Stimulated activated CD4-positive, alpha-beta T cell treated with anti-CD3 and anti-CD28 coated beads, Interleukin-15, amount 100 ng/mL, for 1 hour (primary cell): ENCODE measurements around the gene ZNF217.
"Not testable (repeated sequence)": the region's sequence is repeated elsewhere in the genome, so short reads cannot be mapped to it uniquely, and the experiment has no call there.

Experiments
- DNase-seq, 2 donors: peaks; one replicate each; pipeline ENCODE4 v3.0.0-alpha.2; 2020; ENCODE audit warnings: low read depth in 1 of 2, low spot score in 1 of 2

ZNF217 gene

GRCh38 chr20:53622247-53623133 lies 28.9 kb upstream of the ZNF217 start:
- DNase-seq = no peak

DNA sequence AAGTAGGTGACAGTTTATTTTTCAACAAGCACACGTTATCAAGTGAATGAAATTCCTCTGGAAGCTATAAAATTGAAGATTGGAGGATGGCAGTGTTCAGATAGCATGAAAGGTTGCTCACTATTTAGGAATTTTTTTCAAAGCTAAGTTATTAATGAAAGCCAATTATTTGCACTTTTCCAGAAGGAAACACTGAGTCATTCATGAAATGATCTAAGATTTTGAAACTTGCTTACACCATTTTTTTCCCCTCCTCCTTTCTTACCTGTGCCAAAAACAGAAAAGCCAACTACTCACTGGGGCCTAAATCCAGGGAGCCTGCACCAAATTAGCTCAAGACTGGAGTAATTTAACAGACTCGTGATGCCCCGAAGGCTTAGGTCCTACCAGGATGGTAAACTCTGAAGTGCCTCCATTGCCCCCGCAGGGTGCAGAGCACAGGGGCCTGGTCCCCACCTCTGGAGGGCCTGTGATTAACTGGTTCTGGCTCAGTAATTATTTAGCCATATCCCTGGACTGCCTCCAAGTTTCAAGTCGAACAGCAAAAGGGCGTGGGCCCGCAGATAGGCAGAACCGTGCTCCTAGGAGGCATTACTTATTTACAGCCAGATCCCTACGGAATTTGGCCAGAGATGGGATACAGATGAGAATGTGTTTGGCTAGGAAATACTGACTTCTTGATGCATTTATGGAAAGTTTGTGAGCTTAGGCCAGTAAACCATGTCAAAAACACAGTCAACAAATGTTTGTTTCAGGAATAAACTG lies 28.0 kb upstream of the ZNF217 start:
- DNase-seq = no peak

DNA sequence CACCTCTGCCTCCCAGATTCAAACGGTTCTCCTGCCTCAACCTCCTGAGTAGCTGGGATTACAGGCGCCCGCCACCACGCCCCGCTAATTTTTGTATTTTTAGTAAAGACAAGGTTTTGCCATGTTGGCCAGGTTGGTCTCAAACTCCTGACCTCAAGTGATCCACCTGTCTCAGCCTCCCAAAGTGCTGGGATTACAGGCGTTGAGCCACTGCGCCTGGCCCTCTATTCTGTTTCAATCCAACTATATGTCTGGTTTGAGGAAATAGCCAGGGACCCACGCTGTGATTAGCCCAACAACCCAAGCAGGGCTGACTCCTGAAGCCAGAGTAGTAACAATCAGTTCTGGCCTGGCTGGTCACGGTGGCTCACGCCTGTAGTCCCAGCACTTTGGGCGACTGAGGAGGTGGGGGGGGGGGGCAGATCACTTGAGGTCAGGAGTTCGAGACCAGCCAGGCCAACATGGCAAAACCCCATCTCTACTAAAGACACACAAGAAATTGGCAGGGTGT lies 24.9 kb upstream of the ZNF217 start:
- DNase-seq = not testable (repeated sequence)

DNA sequence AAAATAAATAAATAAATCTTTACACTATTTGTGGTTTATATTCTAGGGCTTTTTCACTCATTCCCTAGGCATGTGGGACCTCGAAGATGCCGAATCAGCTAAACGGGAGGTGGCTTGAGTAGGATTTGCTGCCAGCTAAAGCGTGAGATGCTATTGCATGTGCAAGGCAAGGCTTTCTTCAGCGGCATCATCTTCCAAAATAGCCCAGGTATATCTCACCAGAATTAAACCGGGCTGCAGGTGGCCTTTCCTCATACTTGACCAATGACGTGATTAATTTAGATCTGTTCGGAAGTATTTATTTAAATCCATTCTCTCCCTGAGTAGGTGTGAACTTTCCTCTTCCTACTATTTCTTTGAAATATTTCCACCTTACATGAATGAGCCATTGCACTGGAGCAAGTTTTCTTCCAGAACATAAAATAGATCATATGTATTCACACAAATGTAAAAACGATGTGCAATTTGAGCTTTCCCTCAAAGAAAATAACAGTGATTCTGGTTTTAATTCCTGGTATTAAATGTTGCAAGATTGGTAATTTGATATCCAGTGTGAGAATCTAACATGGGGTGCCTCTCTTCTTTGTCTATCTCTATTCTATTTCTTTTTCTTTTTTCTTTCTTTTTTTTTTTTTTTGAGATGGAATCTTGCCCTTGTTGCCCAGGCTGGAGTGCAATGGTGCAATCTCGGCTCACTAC lies 24.3 kb upstream of the ZNF217 start:
- no peak for DNase-seq

DNA sequence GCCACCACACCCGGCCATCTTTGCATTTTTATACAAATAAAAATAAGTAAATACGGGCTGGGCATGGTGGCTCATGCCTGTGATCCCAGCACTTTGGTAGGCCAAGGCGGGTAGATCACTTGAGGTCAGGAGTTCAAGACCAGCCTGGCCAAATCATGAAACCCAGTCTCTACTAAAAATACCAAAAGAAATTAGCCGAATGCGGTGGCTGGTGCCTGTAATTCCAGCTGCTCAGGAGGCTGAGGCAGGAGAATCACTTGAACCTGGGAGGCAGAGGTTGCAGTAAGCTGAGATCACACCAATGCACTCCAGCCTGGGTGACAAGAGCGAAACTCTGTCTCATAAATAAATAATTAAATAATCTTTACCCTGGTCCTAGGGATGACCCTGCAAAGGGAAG lies 22.9 kb upstream of the ZNF217 start:
- not testable (repeated sequence) for DNase-seq

DNA sequence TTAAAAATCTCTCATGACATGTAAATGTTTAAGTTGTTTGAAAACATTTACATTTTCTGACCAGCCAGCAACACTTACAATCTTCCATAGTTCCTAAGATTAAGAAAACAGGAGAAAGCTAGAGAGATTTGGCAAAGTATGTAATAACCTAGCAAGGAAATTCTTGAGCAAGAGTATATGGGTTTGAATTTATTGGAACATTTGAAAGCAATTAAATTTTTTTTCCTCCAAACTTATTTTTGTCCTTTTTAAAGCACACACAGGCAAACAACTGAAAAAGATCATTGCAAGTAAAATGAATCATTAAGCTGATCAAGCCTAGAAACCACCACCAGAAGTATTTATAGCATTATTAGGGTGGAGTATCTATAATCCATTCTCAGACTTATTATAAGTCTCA lies 20.1 kb upstream of the ZNF217 start:
- DNase-seq = no peak

GRCh38 chr20:53612289-53612688 lies 18.6 kb upstream of the ZNF217 start:
- not testable (repeated sequence) for DNase-seq

- no peak for DNase-seq
These were observed 17.8 kb upstream of the ZNF217 start for GRCh38 chr20:53611449-53611894.

- peak; percentile 48 to 54 for DNase-seq
These were observed 16.1 kb upstream of the ZNF217 start for GRCh38 chr20:53609491-53610445.

GRCh38 chr20:53608456-53609452 lies 15.1 kb upstream of the ZNF217 start:
- DNase-seq = no peak

DNA sequence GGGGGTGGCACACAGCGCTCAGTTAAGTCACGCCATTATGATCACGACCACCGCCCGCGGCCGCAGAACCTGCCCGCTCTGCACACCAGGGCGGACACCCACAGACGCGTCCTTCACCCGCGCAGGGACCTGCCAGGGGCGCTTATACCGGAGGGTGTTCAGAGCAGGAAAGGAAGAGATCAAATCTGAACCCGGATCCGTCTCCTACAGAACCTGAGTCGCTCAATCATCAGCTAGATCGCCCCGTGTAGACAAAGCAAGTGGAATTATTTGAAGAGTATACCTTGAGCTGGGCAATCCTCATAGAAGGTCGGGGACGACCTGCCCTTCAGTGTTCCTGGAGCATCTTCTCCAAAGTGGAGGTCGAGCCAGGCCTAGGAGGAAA lies 14.4 kb upstream of the ZNF217 start:
- no peak for DNase-seq

DNA sequence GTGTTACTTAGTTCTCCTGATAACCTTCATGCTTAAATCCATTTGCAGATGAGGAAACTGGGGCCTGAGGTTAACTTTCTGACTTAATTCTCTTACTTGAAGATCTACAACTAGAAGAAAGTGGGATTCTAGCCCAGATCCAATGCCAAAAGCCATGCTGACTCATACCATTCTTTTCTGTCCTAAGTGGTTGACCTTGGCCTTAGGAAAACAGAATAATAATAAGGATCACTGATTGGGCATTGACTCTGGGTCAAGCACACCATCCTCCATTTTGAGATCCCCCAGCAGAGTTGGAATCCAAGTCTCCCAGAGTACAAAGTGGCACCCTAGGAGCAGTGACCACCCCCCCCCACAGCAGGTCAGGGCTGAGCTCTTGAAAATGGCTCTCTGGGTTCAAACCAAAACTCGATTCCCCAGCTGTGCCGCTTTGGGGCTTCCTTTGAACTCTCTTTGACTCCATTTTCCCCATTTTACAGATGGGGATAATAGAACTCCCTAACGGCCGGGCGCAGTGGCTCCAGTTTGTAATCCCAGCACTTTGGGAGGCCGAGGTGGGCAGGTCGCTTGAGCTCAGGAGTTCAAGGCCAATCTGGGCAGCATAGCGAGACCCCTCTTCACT lies 12.8 kb upstream of the ZNF217 start:
- DNase-seq = no peak

GRCh38 chr20:53605401-53605800 lies 11.8 kb upstream of the ZNF217 start:
- DNase-seq = not testable (repeated sequence)

- DNase-seq = not testable (repeated sequence)
These were observed 11.2 kb upstream of the ZNF217 start for GRCh38 chr20:53604846-53605245.

DNA sequence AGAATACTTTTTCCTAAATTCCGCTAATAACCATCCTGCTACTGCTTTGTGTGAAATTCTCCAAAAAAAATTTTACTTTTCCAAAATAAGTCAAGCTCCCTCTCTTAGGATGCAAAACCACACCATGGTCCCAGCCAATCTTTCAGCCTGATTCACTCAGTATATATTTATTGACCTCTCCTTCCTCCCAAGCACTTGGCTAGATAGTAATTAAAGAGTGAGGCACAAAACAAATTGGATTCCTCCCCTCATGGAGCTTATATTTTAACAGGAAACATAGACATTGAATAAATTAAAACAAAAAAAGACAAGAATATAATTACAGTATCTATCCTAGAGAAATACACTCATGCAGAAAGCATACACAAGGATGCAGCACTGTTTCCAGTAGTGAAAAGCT lies 9.0 kb upstream of the ZNF217 start:
- DNase-seq = no peak

DNA sequence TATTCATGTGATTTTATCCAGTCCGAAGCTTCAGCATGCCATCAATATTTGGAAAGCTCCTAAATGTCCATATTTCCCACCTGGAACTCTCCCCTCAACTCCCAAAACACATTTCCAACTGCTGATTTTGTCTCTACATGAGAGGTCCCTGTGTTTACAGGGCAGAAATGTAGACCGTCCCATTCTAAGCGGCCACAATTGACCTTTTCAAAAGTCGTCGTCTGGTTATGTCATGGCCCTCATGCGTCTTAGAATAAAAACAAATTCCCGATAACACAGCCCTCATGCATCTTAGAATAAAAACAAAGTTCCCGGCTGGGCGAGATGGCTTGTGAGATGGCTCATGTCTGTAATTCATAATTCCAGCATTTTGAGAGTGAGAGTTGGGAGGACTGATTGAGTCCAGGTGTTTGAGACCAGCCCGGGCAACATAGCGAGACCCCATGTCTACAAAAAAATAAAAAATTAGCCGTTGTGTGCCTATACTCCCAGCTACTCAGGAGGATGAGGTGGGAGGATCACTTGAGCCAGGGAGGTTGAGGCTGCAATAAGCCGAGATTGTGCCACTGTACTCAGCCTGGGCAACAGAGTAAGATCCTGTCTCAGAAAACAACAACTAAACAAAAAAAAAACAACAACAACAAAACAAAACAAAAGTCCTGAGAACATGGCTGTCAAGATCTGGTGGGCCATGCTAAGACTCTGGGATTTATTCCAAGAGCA lies 6.4 kb upstream of the ZNF217 start:
- no peak for DNase-seq

DNA sequence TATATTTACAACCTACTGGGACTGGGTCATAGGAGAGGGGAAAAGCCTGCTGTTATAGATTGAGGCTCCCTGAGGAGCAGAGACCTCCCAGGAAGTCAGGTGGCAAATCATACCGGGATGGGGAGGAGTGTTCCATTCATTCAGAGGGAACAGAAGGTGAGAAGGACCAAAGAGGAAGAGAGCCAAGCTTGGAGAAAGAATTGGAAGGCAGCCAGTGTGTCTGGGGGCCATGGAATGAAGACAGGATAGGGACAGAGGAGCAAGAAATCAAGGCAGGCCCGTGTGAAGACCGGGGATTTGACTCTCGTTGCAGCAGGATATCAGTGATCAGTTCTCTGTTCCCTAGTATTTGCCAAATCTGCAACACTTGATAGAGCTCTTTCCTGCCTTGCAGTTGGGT lies 5.7 kb upstream of the ZNF217 start:
- DNase-seq = no peak

DNA sequence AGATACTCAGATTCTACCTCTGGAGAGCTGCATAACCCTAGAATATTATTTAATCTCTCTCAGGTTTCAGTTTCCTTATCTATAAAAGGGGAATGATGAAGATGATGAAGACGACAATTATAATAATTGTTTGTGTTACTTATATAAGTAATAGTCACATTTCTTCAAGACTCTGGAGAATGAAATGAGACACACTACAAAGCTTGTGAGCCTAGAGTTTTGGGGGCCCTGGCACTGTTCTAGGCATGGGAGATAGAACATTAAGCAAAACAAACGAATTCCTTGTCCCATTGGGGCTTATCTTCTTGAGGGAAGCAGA lies 5.4 kb upstream of the ZNF217 start:
- DNase-seq = no peak
